HUES48 (cell line): ENCODE results near the gene TBC1D4.
A peak's percentile ranks its signal among the peaks of the same experiment; 100 is the strongest.

ENCODE experiments used
- H3K27ac ChIP-seq: one replicate; pipeline ENCODE4 v1.7.0; 2013; ENCODE audit warnings: low read depth, low read length, inconsistent platforms
- H3K27me3 ChIP-seq: 2 replicates; pipeline ENCODE4 v1.6.1; 2013; ENCODE audit warnings: mild to moderate bottlenecking, low read length; ENCODE audit not compliant: control insufficient read depth, insufficient read depth
- H3K36me3 ChIP-seq: 2 replicates; pipeline ENCODE4 v1.6.1; 2013; ENCODE audit warnings: low read length; ENCODE audit not compliant: control insufficient read depth, insufficient read depth
- H3K4me1 ChIP-seq: 2 replicates; pipeline ENCODE4 v1.6.1; 2013; ENCODE audit warnings: mild to moderate bottlenecking, low read length; ENCODE audit not compliant: control insufficient read depth, insufficient read depth
- H3K4me3 ChIP-seq: 2 replicates; pipeline ENCODE4 v1.5.1; 2013; ENCODE audit warnings: mild to moderate bottlenecking, low read depth, low read length
- H3K9ac ChIP-seq: 2 replicates; pipeline ENCODE4 v1.6.1; 2013; ENCODE audit warnings: mild to moderate bottlenecking, low read depth, low read length, moderate library complexity
- H3K9me3 ChIP-seq: 2 replicates; pipeline ENCODE4 v1.6.1; 2013; ENCODE audit warnings: low read length; ENCODE audit not compliant: control insufficient read depth, insufficient read depth

Gene TBC1D4

DNA sequence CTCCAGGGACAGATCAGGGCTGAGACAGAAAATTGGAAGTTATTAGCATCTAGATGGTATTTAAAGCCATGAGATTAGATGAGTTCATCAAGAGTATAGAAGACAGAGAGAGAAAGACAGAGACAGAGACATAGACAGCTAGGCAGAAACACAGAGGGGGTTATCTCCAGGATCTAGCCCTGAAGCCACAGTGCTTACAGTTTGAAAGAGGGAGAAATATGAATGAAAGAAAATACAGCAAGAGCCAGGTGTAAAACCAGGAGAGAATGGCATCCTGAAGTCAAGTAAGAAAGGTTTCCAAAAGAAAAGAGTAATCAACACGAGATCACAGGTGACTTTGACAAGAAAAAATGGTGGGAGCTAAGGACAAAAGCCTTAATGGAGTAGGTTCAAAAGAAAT is 111.2 kb downstream of the TBC1D4 start:
- Histone ChIP-seq H3K27me3 (no peaks in the 10 kb centered on the region), H3K4me3 (no peak overlapping the region), H3K9ac (no peak overlapping the region), H3K4me1 (peaks cover 15% of the 10 kb centered on the region), H3K36me3 (no peaks in the 10 kb centered on the region), H3K27ac (no peak overlapping the region), H3K9me3 (no peaks in the 10 kb centered on the region)

DNA sequence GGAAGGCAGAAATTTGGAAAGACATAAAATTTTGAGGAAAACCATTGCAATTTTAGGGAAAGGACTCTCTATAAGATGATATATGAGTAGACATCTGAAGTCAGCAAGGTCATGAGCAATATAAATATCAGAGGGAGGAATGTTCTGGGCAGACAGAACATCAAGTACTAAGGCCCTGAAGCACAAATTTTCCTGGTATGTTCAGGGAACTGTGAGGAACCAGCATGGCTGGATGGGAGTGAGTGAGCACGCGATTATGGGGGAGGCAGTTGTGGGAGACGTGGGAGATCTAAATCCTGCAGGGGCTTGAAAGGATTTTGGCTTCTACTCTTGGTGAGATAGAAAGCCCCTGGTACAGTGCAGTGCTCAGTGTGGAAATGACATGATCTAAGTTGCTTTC is 112.0 kb downstream of the TBC1D4 start:
- Histone ChIP-seq H3K27ac (no peak overlapping the region), H3K9me3 (no peaks in the 10 kb centered on the region), H3K27me3 (no peaks in the 10 kb centered on the region), H3K9ac (no peak overlapping the region), H3K36me3 (no peaks in the 10 kb centered on the region), H3K4me3 (no peak overlapping the region), H3K4me1 (peaks cover 14% of the 10 kb centered on the region)

DNA sequence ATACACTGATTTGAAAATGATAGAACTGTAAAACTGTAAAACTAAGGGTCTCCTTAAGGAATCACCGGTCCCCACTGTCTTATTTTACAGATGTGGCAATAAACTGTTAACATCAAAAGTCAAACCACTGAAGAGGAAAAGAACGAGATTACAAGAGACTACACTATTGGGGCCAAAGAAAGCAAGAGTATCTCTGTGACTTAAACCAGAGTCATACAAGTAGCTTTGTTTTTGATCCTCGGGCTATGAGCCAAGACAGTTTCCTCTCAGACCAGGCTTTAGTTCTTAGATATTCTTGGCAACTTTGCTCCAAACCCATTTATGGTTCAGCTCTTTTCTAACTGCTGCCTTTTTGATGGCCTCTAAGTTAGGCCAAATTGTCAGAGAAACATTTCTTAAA is 113.8 kb downstream of the TBC1D4 start:
- Histone ChIP-seq H3K4me3 (no peak overlapping the region), H3K9ac (no peak overlapping the region), H3K36me3 (no peaks in the 10 kb centered on the region), H3K9me3 (no peaks in the 10 kb centered on the region), H3K27ac (no peak overlapping the region), H3K27me3 (no peaks in the 10 kb centered on the region), H3K4me1 (peaks cover 6% of the 10 kb centered on the region)

DNA sequence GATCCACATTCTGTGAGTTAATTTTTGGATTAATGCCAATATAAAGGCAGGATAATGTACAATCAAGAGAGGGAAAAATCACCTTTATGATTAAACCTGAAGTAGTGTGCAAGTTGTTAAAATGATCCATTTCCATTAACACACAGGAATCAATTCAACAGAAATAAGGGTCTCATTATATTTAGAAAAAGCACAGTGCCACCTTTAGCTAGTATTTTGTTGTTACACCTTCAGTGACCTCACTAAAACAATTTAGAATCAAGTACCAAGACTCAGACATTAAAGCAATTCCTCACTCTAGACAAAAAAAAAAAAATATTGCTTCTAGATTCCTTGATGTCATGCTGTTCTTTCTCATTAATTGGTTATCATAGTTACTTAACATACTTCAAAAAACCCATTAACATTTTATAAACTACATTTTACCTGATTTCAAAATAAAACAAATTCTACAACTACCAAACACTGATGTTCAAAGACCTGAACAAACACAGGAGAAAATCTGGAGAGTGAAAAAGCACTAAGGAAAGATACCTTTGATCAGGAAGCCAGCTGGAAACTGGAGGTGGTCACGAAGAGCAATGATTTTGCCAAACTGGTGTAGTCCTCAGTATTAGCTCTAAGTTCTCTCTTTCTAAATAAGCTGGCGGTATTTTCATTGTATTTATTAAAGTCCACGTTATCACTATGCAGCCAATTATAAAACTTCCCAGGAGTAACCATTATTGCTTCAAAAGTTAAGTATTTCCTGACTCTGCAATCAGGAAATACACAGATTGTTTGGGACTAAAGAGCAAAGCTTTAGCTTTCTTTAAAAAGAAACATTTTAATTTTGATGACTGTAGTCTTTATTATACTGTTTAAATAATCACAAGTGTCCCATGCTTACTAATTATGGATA is 115.3 kb downstream of the TBC1D4 start:
- H3K27me3 ChIP-seq, result no peaks in the 10 kb centered on the region
- H3K36me3 ChIP-seq, result no peaks in the 10 kb centered on the region
- H3K4me1 ChIP-seq, result peaks cover 3% of the 10 kb centered on the region; the same call in 1 of the 2 replicates
- H3K9ac ChIP-seq, result no peak overlapping the region
- H3K4me3 ChIP-seq, result no peak overlapping the region
- no peak overlapping the region for H3K27ac ChIP-seq
- no peaks in the 10 kb centered on the region for H3K9me3 ChIP-seq

DNA sequence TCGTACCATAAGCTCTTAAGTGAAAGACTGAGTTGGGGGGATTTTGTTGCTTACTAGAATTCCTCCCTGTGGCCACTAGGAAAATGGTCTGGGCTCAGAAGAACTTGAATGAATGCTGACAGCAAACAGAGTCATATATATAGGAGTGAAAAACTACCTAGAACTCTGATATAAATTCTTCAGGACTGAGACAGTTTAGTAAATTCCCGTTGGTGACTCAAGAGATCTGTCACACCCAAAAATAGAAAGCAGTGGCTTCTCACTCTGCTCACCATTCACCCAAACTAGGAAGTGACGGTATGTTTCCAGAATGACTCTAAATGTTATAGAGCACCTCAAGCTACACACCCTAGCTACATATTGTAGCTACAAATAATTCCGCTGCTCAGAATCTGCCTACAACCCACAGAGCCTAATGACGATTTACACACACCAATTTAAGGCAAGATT is 116.2 kb downstream of the TBC1D4 start:
- no peak overlapping the region for H3K4me3 ChIP-seq
- H3K9ac ChIP-seq, result no peak overlapping the region
- H3K9me3 ChIP-seq, result no peaks in the 10 kb centered on the region
- H3K4me1 ChIP-seq, result peaks cover 3% of the 10 kb centered on the region; the same call in 1 of the 2 replicates
- H3K27ac ChIP-seq, result no peak overlapping the region
- no peaks in the 10 kb centered on the region for H3K27me3 ChIP-seq
- H3K36me3 ChIP-seq, result no peaks in the 10 kb centered on the region

DNA sequence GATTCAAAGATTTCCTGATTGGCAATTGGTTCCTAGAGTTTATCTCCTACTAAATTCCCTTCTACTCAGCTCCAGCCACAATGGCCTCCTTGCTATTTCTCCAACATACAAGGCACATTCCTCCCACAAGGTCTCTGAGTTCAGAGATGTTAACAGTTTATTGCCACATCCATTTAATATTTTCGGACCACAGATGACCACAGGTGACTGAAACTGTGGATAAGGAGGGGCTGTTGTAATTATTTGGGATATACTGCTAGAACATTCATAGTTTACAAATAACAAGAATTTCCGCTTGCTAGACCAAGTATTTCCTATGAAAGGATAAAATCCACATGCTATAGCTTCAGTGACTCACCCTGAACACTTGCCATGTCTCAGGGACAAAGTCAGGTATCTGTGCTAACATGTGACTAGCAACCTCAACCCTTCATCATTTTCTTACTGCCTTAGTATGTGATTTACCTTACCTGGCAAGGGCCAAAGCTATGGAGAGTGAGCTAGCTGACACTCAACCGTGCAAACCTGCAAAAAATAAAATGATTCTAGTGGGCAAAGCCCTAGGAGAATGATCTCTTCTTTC is 117.7 kb downstream of the TBC1D4 start:
- Histone ChIP-seq H3K4me3 (no peak overlapping the region), H3K36me3 (no peaks in the 10 kb centered on the region), H3K27me3 (no peaks in the 10 kb centered on the region), H3K27ac (no peak overlapping the region), H3K4me1 (peaks cover 9% of the 10 kb centered on the region), H3K9ac (no peak overlapping the region), H3K9me3 (no peaks in the 10 kb centered on the region)

DNA sequence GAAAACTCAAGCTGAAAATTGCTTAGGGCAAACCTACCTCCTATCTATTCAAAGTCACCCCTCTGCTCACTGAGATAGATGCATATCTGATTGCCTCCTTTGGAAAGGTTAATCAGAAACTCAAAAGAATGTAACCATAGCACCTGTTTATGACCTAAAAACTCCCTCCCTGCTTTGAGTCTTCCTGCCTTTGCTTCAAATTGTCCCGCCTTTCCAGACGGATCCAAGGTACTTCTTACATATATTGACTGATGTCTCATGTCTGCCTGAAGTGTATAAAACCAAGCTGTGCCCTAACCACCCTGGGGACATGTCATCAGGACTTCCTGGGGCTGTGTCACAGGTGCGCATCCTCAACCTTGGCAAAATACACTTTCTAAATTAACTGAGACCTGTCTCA is 118.6 kb downstream of the TBC1D4 start:
- H3K9ac ChIP-seq, result no peak overlapping the region
- no peaks in the 10 kb centered on the region for H3K27me3 ChIP-seq
- H3K4me1 ChIP-seq, result peaks cover 14% of the 10 kb centered on the region
- H3K4me3 ChIP-seq, result no peak overlapping the region
- H3K9me3 ChIP-seq, result no peaks in the 10 kb centered on the region
- no peaks in the 10 kb centered on the region for H3K36me3 ChIP-seq
- no peak overlapping the region for H3K27ac ChIP-seq

DNA sequence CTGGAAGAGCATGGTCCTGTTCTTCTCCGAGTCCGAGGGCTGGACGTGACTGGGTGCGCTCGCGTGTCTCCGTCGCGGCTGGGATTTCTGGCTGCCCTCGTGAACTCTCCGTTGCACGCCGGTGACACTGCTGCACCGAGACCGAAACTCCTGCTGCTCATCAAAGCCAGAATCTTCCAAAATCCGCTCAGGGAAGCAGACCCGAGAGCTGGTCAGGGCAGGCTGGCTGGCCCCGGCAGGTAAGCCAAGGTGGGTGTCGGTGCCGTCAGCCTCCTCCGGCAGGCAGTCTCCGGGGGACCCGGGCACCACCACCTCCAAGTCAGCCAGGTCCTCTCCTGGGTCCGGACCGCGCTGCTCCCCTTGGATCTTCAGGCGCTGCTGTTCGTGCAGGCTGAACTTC is 119.9 kb downstream of the TBC1D4 start:
- H3K27ac ChIP-seq, result no peak overlapping the region
- H3K4me1 ChIP-seq, result peaks cover 20% of the 10 kb centered on the region

DNA sequence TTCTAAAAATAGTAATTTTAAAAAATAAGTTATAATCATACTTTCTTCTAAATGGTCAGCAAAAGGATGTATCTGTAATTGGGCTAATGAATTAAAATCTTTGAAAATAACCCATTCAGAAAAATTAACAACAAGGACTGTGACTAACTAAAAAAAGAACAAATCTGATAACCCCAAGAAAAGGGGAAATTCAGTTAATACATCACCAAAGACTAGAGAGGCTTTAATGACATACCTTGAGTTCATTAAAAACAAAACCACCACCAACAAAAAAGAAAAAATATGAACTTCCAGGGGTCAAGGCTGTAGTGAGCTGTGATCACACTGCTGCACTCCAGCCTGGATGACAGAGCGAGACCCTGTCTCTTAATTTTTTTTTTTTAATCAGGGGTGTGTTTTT is 121.8 kb downstream of the TBC1D4 start:
- peaks cover 18% of the 10 kb centered on the region for H3K4me1 ChIP-seq
- no peaks in the 10 kb centered on the region for H3K27me3 ChIP-seq
- H3K9me3 ChIP-seq, result no peaks in the 10 kb centered on the region
- H3K36me3 ChIP-seq, result peaks cover 6% of the 10 kb centered on the region
- H3K4me3 ChIP-seq, result no peak overlapping the region
- no peak overlapping the region for H3K9ac ChIP-seq
- no peak overlapping the region for H3K27ac ChIP-seq

More for the DNA sequence above, 119.9 kb downstream of the TBC1D4 start:
- Histone ChIP-seq H3K4me3 (no peak overlapping the region), H3K9me3 (no peaks in the 10 kb centered on the region), H3K9ac (no peak overlapping the region), H3K27me3 (no peaks in the 10 kb centered on the region), H3K36me3 (no peaks in the 10 kb centered on the region)

DNA sequence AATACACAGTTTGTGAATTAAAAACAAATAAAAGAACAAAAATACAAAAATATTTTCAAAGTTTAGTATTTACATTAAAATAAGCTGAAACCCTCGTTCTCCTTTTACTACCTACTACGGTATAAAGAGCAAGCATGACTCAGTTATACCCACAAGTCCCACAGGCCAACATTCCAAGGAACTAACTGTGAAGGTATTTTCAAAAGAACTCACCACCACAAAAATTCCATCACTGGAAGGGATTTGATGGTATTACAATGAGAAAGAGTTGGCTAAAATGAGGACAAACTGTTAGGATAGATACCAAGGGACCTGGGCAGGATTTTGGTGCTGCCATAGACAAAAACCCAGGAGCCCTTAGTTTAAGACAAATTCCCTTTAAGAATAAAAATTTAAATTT is 122.7 kb downstream of the TBC1D4 start:
- Histone ChIP-seq H3K36me3 (peaks cover 12% of the 10 kb centered on the region), H3K9me3 (no peaks in the 10 kb centered on the region), H3K27me3 (no peaks in the 10 kb centered on the region), H3K9ac (no peak overlapping the region), H3K27ac (peak overlapping the region; percentile 72), H3K4me1 (peaks cover 18% of the 10 kb centered on the region), H3K4me3 (no peak overlapping the region)

DNA sequence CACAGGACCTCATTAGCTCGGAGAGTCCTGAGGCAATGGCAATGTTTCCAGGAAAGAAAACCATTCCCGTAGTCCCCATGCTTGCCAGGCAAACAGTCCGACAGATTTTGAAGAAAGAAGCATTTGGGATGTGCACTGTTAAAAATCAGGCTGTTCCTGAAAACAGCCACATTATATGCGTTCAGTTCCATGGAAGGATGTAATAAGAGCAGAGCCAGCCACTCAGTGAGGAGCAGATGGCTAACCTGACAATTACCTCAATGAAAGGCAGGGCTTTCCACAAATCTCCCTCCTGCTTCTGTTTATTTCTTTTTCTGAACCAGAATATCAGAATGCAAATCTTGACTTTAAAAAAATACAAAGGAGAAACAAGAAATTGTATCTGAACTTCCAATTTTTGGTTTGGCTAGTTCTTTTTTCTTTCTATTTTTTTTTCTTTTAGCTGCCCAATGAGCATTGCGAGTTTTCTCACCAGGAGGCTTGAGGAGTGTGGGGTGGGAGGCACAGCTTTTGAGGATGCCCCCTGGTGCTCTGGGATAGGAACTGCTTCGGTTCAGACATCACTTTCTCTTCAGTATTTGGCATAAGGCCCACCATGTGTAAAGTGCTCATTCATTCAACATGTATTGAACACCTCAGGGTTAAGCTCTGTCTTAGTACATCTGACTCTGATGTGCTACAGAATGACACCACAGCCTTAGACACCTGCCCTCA is 124.2 kb downstream of the TBC1D4 start:
- no peak overlapping the region for H3K27ac ChIP-seq
- no peak overlapping the region for H3K4me3 ChIP-seq
- H3K9ac ChIP-seq, result no peak overlapping the region
- H3K4me1 ChIP-seq, result peaks cover 18% of the 10 kb centered on the region
- H3K9me3 ChIP-seq, result no peaks in the 10 kb centered on the region
- peaks cover 12% of the 10 kb centered on the region for H3K36me3 ChIP-seq
- H3K27me3 ChIP-seq, result no peaks in the 10 kb centered on the region
